ENCODE data around the gene RUNX2.
A peak's percentile ranks its signal among the peaks of the same experiment; 100 is the strongest.

Gene RUNX2

GRCh38 chr6:45351667-45352066 is 23.5 kb downstream of the RUNX2 start:
- no peak for DNase-seq

DNA sequence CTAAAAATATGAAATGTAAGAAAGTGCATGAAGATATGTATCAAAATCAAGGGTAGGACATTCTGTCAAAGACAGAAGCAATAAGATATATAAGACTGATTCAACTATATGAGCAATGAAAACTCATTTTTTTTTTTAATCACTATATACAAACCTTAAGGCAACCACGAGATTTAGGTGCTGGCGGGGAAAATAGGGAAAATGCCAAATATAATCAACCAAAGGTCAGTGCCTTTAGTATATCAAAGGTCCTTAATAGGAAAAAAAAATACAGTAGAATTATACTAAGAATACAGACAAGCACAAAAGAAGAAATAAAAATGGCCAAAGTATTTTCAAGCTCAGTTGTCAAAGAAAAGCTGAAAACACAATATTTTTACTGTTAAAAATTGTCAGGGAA is 25.5 kb downstream of the RUNX2 start:
- DNase-seq: no peak

GRCh38 chr6:45364466-45364865 is 36.3 kb downstream of the RUNX2 start:
- DNase-seq: no peak

- DNase-seq: no peak
Observed at GRCh38 chr6:45365036-45365435, 36.9 kb downstream of the RUNX2 start.

- DNase-seq: no peak
Observed at GRCh38 chr6:45366534-45366933, 38.4 kb downstream of the RUNX2 start.

DNA sequence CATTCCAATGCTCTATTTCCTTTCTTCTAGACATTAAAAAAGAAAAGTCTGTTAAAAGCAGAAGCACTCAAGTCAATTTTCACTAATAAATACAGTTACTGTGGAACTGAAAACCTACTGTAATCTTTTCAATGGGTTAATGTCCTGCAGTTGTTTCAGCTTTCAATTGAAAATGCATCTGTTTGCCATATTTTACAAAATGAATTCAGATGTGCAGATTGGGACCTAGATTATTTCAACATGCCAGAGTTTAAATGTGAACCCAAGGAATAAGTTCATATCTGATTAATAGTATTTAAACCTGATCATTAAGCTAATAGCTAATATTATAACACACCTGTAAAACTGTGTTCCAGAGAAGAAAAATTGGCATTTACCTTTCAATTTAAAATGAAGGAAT is 39.9 kb downstream of the RUNX2 start:
- no peak for DNase-seq

- no peak for DNase-seq
Observed at GRCh38 chr6:45369870-45370269, 41.7 kb downstream of the RUNX2 start.

GRCh38 chr6:45371924-45372573 is 43.9 kb downstream of the RUNX2 start:
- no peak for DNase-seq

- DNase-seq: no peak
Observed at GRCh38 chr6:45375449-45375848, 47.3 kb downstream of the RUNX2 start.

DNA sequence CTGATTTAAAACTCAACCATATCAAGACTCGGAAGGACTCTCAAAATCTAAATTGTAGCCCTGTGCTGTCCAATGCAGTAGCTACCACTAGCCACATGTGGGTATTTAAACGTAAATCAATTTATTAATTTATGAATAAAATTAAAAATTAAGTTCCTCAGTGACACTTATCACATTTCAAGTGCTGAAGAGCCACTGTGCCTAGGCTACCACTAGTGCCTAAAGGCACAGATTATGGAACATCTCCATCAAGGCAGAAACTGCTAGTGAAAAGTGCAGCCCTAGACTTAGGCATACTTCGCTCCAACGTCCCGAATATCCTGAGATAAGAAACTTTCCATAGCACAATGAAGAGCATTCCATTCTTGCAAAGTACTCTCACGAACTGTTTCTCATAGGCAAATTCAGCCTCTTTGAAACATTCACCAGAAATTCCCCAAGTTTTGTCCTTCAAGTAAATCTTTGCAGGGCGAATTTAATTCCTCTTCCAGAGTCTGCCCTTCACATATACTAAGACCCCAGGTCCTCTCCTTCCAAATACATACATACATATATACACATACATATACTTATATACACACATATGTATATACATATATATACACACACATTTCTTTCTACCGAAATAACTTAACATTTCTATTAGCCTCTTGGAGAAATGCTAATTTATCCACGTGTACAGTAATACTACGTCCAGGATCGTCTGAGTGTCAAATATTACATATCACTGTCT is 48.3 kb downstream of the RUNX2 start:
- no peak for DNase-seq

- DNase-seq: no peak
Observed at GRCh38 chr6:45377043-45377553, 49.0 kb downstream of the RUNX2 start.

GRCh38 chr6:45377554-45378333 is 49.6 kb downstream of the RUNX2 start, which contains the start of gene SUPT3H:
TSS of gene SUPT3H (minus strand) at chr6:45377934.
- DNase-seq: peak; percentile 56

GRCh38 chr6:45378334-45378926 is 50.3 kb downstream of the RUNX2 start:
- DNase-seq: no peak

- DNase-seq: no peak
Observed at GRCh38 chr6:45382391-45382790, 54.3 kb downstream of the RUNX2 start.

- no peak for DNase-seq
Observed at GRCh38 chr6:45386501-45386900, 58.4 kb downstream of the RUNX2 start.

- no peak for DNase-seq
Observed at GRCh38 chr6:45387236-45387635, 59.1 kb downstream of the RUNX2 start.

DNA sequence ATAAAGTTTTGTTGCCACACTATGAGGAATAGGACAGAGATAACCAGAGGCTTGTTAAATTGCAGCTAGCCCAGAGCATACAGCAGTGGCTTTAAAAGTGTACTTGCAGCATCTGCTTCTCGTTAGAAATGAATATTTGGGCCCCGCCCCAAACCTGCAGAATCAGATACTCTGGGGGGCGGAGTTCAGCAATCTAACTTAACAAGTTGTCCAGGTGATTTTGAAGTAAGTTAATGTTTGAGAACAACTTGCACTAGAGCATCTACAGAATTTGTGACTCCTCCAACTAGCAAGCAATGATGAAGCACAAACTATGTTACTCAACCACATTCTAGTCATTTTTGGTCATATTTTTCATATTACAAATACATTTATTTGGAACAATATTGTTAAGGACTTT is 60.2 kb downstream of the RUNX2 start:
- no peak for DNase-seq

- DNase-seq: no peak
Observed at GRCh38 chr6:45394586-45395095, 66.5 kb downstream of the RUNX2 start.

DNA sequence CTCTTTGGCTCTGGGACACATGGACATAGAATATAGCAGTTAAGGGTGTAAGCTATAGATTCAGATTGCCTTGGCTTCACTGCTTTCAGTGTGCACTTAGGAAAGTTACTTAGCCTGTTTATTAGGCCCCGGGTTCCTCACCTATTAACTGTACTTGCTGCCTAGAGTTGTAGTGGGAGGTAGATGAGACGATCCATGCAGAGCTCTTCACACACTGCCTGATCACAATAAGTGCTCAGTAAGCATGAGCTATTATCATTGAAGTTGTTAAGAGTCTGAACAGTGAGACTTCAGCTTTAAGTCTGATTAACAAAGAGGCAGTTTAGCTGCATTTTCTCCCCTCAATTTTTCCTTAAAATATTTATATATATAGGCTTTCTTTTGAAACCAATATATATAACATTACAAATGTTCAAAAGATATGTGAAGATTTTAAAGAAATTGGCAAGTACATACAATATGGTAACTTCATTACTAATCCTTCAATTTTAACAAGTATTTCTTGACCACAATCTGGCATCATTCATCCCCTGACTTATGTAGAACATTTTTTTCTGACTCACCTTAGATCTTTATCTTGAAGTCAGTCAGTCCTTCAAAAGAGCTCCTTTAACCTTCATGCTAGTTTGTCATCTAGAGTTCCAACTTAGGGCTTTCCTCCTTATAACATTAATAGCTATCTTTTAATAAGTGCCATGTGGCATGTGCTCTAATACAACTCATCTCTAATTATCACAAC is 70.1 kb downstream of the RUNX2 start:
- DNase-seq: no peak

- DNase-seq: no peak
Observed at GRCh38 chr6:45400021-45400420, 71.9 kb downstream of the RUNX2 start.

DNA sequence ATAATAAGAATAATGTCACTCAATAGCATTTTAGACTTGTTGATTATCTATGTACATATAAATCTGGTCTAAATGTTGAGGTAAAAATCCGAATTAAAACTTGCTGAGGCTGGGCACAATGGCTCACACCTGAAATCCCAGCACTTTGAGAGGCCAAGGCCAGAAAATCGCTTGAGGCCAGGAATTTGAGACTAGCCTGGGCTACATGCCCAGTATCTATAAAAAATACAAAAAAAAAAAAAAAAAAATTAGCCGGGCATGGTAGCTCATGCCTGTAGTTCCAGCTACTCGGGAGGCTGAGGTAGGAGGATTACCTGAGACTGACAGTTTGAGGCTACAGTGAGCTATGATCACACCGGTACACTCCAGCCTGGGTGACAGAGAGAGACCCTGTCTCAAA is 83.8 kb downstream of the RUNX2 start:
- DNase-seq: no peak

- DNase-seq: no peak
Observed at GRCh38 chr6:45415315-45415714, 87.2 kb downstream of the RUNX2 start.

Data from NCI-H187 treated with DMSO at 0.1 percent for 48 hours (cell line).